Measurements from ENCODE around the gene ECSIT.

Gene ECSIT

DNA sequence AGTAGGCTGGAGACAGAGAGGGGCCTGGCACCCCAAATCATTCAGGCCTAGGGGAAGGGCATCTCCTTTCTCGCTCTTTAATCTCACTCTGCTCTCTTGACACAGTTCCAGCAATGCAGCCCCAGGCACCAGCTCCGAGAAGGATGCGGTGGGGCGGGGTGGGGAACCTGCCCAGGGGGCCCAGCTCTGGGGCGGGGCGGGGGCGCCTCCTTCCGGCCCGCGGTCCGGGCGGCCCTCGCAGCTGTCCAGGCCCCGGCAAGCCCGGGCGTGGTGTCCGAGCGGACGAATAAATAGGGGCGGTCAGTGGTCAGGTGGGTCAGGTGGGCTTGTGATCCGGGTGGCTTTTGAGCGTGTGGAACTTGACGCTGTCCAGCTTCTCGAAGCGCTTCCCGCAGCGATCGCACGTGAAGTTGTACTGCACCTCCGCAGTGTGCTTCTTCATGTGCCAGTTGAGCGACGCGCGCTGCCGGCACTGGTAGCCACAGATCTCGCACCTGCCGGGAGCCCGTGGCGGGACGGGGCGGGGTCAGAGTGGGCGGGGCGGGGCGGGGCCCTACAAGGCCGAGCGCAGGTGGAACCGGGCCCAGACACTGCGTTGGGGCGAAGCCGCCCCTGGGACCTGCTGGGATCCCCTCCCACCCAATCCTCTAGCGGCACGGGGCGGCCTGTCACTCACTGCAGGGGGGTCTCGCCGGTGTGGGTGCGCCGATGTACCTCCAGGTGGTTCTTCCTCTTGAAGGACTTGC lies 45.4 kb downstream of the ECSIT start:
- TF ChIP-seq Cebpa-rat (IDR thresholded peaks at IDR 0.05), result no peak
- no peak overlapping the region for H3K27ac ChIP-seq
- H3K9ac ChIP-seq, result peak overlapping the region in 2 of 11 experiments; percentile 10 to 71; a peak in 1 of 22 replicates
- peaks cover 0 to 13% (median 5%) of the 10 kb centered on the region in 11 experiments; a peak in 6 of 22 replicates for H3K36me3 ChIP-seq
- no peak overlapping the region for H3K4me3 ChIP-seq
- H3K27me3 ChIP-seq, result peaks cover 9 to 34% (median 23%) of the 10 kb centered on the region in 11 experiments; a peak in 19 of 22 replicates
- peaks cover 0 to 11% (median 0%) of the 10 kb centered on the region in 11 experiments; a peak in 6 of 22 replicates for H4K20me1 ChIP-seq
- H3K4me2 ChIP-seq, result peak overlapping the region; percentile 80 to 94 (median 88); a peak in 21 of 22 replicates
- H3K9me3 ChIP-seq (replicated peaks in 1 of 11), result no peaks in the 10 kb centered on the region
- peaks cover 19 to 38% (median 34%) of the 10 kb centered on the region in 10 experiments for H3K4me1 ChIP-seq

DNA sequence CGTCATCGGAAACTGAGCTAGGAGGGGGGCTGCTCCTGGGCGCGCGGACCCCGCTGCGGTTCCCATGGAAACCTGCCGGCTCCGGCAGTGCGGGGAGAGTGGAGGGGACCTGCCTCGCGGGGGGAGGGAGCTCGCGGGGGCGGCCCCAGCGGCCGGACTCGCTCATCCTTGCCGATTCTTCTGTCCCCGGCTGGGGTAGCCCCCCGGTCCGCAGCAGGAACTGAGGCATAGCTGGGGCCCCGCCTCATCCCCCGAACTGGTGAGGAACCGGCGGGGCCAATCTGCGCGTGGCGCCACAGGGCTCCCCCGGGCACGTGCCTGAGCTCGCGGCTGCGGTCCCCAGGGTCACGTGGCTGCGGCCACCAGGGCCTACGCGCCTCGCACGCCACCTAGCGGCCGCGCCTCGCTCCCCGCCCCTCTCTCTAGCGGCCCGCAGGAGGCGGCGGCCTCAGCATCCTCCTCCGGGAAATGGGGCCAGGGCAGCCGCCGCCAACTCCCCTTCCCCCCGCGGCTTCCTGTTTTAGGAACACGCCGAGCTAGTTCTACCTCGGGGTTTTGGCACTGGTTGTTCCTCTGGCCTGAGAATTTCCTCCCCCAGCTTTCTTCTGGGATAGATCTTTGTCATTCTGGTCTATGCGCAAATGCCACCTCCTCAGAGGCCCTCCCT lies 46.4 kb downstream of the ECSIT start:
- H3K9me3 ChIP-seq (replicated peaks in 1 of 11), result no peaks in the 10 kb centered on the region
- peak overlapping the region; percentile 50 to 67 (median 56) for H3K4me3 ChIP-seq
- peaks cover 9 to 34% (median 23%) of the 10 kb centered on the region in 11 experiments; a peak in 19 of 22 replicates for H3K27me3 ChIP-seq
- TF ChIP-seq Cebpa-rat (IDR thresholded peaks at IDR 0.05), result no peak
- peak overlapping the region; percentile 34 to 79 (median 72); a peak in 21 of 22 replicates for H3K27ac ChIP-seq
- peaks cover 0 to 11% (median 4%) of the 10 kb centered on the region in 11 experiments; a peak in 6 of 22 replicates for H3K36me3 ChIP-seq
- peaks cover 0 to 11% (median 0%) of the 10 kb centered on the region in 11 experiments; a peak in 6 of 22 replicates for H4K20me1 ChIP-seq
- H3K4me2 ChIP-seq, result peak overlapping the region; percentile 80 to 94 (median 88)
- H3K4me1 ChIP-seq, result peaks cover 23 to 44% (median 34%) of the 10 kb centered on the region in 10 experiments
- peak overlapping the region; percentile 59 to 76 (median 71); a peak in 21 of 22 replicates for H3K9ac ChIP-seq

DNA sequence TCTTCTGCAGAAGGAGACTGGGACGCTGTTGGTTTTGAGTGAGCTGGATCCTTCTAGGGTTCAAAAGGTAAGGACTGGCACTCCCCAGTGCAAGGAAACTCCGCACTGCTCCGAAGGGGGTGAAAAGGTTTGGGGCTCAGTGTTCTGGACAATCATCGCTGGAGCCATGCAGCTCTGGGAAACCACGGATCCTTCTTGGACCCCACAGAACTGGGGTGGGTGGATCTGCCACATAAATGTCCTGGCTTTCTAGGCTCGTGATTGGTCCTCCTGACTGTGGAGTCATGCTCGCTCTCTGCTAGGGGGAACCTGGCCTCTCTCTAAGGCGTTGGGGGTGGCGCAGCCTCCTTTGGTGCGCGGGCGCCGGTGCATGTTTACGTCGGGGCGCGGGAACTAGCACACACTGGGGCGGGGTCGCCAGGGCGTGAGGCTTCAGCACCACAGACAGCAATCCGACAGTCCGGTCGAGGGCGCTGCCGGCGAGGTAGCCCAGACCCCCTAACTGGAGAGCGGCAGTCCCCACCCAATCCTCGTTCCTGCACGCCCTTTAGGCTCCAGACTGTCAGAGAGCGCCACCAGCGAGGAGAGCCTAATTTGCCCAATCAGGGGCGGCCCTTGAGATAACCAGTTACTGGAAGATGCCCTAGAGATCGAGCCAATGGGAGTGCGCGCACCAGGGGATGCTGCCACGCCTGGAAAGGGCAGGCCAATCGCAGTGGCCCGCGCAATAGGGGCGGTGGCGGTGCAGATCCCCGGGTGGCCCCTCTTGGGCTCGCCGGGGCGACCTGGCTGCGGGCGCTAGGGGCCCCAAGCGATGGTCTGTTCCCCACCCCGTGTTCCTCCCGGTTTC lies 47.2 kb downstream of the ECSIT start:
- Histone ChIP-seq H3K27me3 (peaks cover 9 to 34% (median 23%) of the 10 kb centered on the region in 11 experiments; a peak in 19 of 22 replicates), H4K20me1 (peaks cover 0 to 11% (median 0%) of the 10 kb centered on the region in 11 experiments; a peak in 4 of 22 replicates), H3K4me1 (peaks cover 23 to 44% (median 34%) of the 10 kb centered on the region in 10 experiments), H3K36me3 (peaks cover 0 to 3% (median 0%) of the 10 kb centered on the region in 11 experiments; a peak in 3 of 22 replicates), H3K4me2 (peak overlapping the region; percentile 80 to 94 (median 88)), H3K4me3 (peak overlapping the region; percentile 50 to 67 (median 56)), H3K9ac (peak overlapping the region; percentile 59 to 76 (median 71); a peak in 21 of 22 replicates), H3K27ac (peak overlapping the region; percentile 34 to 79 (median 72); a peak in 21 of 22 replicates), H3K9me3 (replicated peaks in 1 of 11) (no peaks in the 10 kb centered on the region)
- TF ChIP-seq Cebpa-rat (IDR thresholded peaks at IDR 0.05), result no peak

DNA sequence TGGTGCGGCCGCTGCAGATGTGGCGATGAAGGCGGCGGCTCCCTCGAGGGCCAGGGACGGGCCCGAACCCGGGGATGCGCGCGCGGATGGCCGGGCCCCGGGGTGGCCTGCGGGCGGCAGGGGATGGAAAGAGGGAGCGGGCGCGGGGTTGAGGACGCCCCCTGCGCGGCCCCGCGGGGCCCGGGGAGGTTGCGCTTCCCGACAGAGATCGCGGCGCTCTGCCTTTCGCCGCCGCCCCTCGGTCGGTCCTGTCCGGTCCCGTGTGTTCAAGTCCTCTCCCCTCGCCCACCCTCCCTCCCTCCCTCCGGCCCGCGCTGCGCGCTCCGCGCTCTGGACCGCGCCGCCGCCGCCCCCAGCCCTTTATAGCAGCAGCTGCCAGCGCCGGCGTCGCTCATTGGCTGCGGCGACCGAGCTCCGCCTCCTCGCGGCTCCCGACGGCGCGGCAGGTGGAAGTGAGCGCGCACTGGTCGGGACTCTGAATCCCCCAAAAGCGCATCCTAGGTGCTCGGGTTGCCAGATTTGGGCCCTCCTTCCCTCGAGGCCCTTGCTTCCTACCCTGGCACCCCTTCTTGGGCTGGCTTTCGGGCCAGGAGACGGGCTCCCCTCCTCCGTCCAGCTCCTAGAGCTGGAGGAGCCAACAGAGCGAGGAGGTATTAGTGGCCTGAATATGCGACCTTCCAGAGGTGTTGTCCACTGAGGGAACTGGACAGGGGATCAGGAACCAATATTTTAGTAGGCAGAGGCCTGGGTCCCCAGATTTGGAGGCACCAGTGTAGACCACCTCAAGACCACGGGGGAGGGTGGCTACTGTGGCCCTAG lies 48.0 kb downstream of the ECSIT start, which contains the start of gene ELAVL3:
ELAVL3 (minus strand) TSS at position 332 of the 819 bp plus-strand sequence. CDS start 438 bp downstream, outside the sequence.
- H3K4me2 ChIP-seq, result peak within 1 kb of the TSS; percentile 80 to 94 (median 88)
- H3K36me3 ChIP-seq, result no peaks in the 10 kb centered on the region
- peaks cover 0 to 11% (median 0%) of the 10 kb centered on the region in 11 experiments; a peak in 2 of 22 replicates for H4K20me1 ChIP-seq
- H3K4me1 ChIP-seq, result peaks cover 23 to 44% (median 34%) of the 10 kb centered on the region in 10 experiments
- peak within 1 kb of the TSS in 9 of 10 experiments; percentile 50 to 67 (median 56); a peak in 11 of 20 replicates for H3K4me3 ChIP-seq
- peaks cover 9 to 34% (median 23%) of the 10 kb centered on the region in 11 experiments; a peak in 19 of 22 replicates for H3K27me3 ChIP-seq
- H3K27ac ChIP-seq, result no peak within 1 kb of the TSS
- no peaks in the 10 kb centered on the region for H3K9me3 ChIP-seq (replicated peaks in 1 of 11)
- no peak for TF ChIP-seq Cebpa-rat (IDR thresholded peaks at IDR 0.05)
- H3K9ac ChIP-seq, result no peak within 1 kb of the TSS; a peak in 1 of 22 replicates

GRCh38 chr19:11479898-11480714 lies 48.8 kb downstream of the ECSIT start:
- TF ChIP-seq Cebpa-rat (IDR thresholded peaks at IDR 0.05), result no peak
- Histone ChIP-seq H3K4me1 (peaks cover 23 to 44% (median 29%) of the 10 kb centered on the region in 10 experiments), H3K4me2 (peak overlapping the region in 1 of 11 experiments; percentile 13; a peak in 1 of 22 replicates), H3K27ac (no peak overlapping the region), H3K9me3 (replicated peaks in 1 of 11) (no peaks in the 10 kb centered on the region), H3K9ac (no peak overlapping the region), H3K4me3 (no peak overlapping the region), H3K36me3 (no peaks in the 10 kb centered on the region), H3K27me3 (peaks cover 9 to 34% (median 23%) of the 10 kb centered on the region in 11 experiments; a peak in 19 of 22 replicates), H4K20me1 (peaks cover 0 to 9% (median 0%) of the 10 kb centered on the region in 11 experiments; a peak in 2 of 22 replicates)

DNA sequence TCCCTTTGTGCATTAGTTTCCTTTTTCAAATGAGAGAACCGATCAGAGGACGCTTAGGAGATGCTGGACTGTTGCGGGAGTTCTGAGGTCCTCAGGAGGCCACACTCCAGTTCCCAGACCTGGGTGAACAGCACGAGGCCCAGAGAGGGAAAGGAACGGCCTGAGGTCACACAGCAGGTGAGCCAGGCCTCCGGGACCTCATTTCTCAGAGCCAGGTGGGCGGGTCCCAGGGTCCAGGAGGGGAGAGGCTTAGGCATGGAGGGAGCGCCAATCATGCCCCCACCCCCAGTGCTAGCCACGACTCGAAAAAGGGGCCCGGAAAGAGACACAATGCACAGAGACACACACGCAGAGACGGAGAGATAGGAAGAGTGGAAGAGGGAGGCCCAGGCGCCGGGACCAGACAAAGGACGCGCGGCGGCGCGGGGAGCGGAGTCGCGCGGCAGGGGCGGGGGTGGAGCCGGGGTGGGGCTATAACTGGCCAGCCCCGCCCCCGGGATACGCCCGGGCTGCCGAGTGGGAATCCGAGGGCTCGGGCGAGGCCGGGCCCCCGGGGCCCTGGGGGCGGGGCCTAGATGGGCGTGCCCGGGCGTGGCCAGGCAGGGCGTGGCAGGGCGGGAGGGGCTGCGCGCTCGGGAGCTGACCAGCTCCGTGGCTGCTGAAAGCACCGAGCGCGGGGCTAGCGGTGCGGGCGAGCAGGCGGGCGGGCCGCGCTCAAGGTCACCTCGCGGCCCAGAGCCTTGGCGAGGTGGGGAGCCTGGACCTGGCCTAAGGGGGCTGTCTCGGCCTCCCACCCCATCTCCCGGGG lies 49.6 kb downstream of the ECSIT start:
- no peaks in the 10 kb centered on the region for H3K9me3 ChIP-seq (replicated peaks in 1 of 11)
- TF ChIP-seq Cebpa-rat (IDR thresholded peaks at IDR 0.05), result no peak
- peaks cover 0 to 8% (median 0%) of the 10 kb centered on the region in 11 experiments; a peak in 2 of 22 replicates for H4K20me1 ChIP-seq
- H3K4me1 ChIP-seq, result peaks cover 18 to 43% (median 24%) of the 10 kb centered on the region in 10 experiments
- H3K36me3 ChIP-seq, result no peaks in the 10 kb centered on the region
- H3K4me3 ChIP-seq, result no peak overlapping the region
- H3K4me2 ChIP-seq, result peak overlapping the region in 5 of 11 experiments; percentile 33 to 48 (median 37); a peak in 8 of 22 replicates
- no peak overlapping the region for H3K9ac ChIP-seq
- H3K27ac ChIP-seq, result no peak overlapping the region
- H3K27me3 ChIP-seq, result peaks cover 9 to 34% (median 23%) of the 10 kb centered on the region in 11 experiments; a peak in 19 of 22 replicates

Data from BLaER1 treated with 17β-estradiol and CSF1 and Interleukin-3, amounts not matched to agents 10 nM and 100 nM (cell line).